IMR-90 (cell line): ENCODE results near the gene VLDLR. TPM values are rescaled to one million over a fixed set of nuclear protein-coding genes. Genes with fewer than 3 reads are reported as not detected.

Experiments used
- BHLHE40 ChIP-seq: fragments of 150-350 bp; IDR thresholded peaks from 2 replicates; pipeline ENCODE4 v1.6.1; 2016; ENCODE audit warnings: mild to moderate bottlenecking, low read depth, low read length
- CEBPB ChIP-seq: IDR thresholded peaks from 2 replicates; pipeline ENCODE4 v1.6.1; 2012; ENCODE audit warnings: low read depth, low read length, improper control_type of control experiment
- SMC3 ChIP-seq: fragments of 150-350 bp; IDR thresholded peaks from 2 replicates; pipeline ENCODE4 v1.6.1; 2016; ENCODE audit warnings: low read depth, mild to moderate bottlenecking, antibody characterized with exemption, low read length, moderate library complexity
- polyA plus RNA-seq, 3 experiments: library from polyadenylated mRNA; depleted of rRNA; stranded (reverse); fragments of >200 nt; gene quantifications; 2 replicates each; pipeline ENCODE4 v1.2.3, GENCODE V29; 2012; ENCODE audit warnings: low replicate concordance in 1 of 3
- total RNA-seq: library from RNA; depleted of rRNA; stranded (reverse); fragments of >200 nt; gene quantifications from 2 replicates; pipeline ENCODE4 v1.2.3, GENCODE V29; 2012

VLDLR gene
- total and polyA plus RNA-seq, 2 of the 4 experiments (the other 2 are of a cell fraction), result 9.0 to 10.2 TPM

DNA sequence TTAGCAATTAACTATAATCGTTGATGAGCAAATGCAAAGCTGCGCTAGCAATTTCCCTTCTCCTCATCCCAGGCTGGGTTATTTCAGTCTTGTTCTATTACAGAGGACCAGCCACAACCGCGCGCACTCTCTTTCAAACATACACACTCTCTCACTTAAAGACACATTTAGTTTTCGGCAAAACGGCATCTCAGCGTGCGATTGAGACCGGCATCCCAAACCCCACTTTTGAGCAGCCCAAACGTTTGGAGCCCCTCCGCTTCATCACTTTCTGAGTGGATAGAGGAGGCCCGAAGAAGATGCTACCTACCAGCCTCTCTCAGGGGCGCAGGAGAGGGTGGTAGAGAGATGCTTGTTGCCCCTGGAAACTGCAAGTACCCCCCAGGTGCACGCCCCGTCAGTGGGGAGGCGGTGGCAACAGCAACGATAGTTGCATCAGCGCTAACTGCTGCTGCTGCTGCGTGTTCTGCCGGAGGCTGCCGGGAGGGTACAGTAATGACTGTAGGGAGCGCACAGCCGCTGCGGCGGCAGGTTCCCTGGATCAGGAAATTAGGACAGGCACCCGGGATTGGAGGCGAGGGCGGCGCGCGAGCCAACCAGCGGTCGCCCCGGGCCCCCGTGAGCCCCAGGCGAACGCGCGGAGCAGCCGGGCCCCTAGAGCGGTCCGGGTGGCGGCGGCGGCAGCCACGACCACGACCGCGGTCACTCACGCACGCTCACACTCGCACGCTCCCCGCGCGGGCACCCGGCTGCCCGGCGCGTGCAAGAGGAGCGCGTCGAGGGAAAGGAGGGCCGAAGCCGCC, 467 bp upstream of the VLDLR start (continued):
- TF ChIP-seq SMC3 (peak; percentile 15), BHLHE40 (no peak), CEBPB (peak; percentile 92)
